HG03139 (cell line): ENCODE data around the gene RAB17.

Experiments used
- ATAC-seq: cut with Tn5 transposase; IDR thresholded peaks from one replicate; pipeline ENCODE4 v1.9.1; 2021; ENCODE audit not compliant: unreplicated experiment

RAB17 gene

GRCh38 chr2:237565974-237566373 lies 24.6 kb downstream of the RAB17 start:
- ATAC-seq: no peak

GRCh38 chr2:237564526-237565131 lies 25.9 kb downstream of the RAB17 start:
- no peak for ATAC-seq

GRCh38 chr2:237563816-237564215 lies 26.7 kb downstream of the RAB17 start:
- no peak for ATAC-seq

GRCh38 chr2:237561221-237561620 lies 29.3 kb downstream of the RAB17 start:
- ATAC-seq: no peak

- ATAC-seq: no peak
Observed at GRCh38 chr2:237558961-237559641, 31.4 kb downstream of the RAB17 start.

GRCh38 chr2:237557633-237558015 lies 32.9 kb downstream of the RAB17 start:
- ATAC-seq: no peak

GRCh38 chr2:237556773-237557632 lies 33.5 kb downstream of the RAB17 start:
- peak; percentile 78 for ATAC-seq

GRCh38 chr2:237555560-237555959 lies 35.0 kb downstream of the RAB17 start:
- ATAC-seq: no peak

- no peak for ATAC-seq
Observed at GRCh38 chr2:237553948-237554347, 36.6 kb downstream of the RAB17 start.

- ATAC-seq: no peak
Observed at GRCh38 chr2:237552908-237553307, 37.6 kb downstream of the RAB17 start.

GRCh38 chr2:237551071-237551574 lies 39.4 kb downstream of the RAB17 start:
- no peak for ATAC-seq

GRCh38 chr2:237549643-237550415 lies 40.7 kb downstream of the RAB17 start:
- no peak for ATAC-seq

- no peak for ATAC-seq
Observed at GRCh38 chr2:237549216-237549615, 41.3 kb downstream of the RAB17 start.

GRCh38 chr2:237547841-237548416 lies 42.6 kb downstream of the RAB17 start:
- no peak for ATAC-seq

GRCh38 chr2:237546876-237547395 lies 43.6 kb downstream of the RAB17 start:
- ATAC-seq: no peak

- ATAC-seq: no peak
Observed at GRCh38 chr2:237546040-237546875, 44.3 kb downstream of the RAB17 start.

- ATAC-seq: no peak
Observed at GRCh38 chr2:237542001-237542704, 48.4 kb downstream of the RAB17 start.

GRCh38 chr2:237541243-237541642 lies 49.3 kb downstream of the RAB17 start:
- no peak for ATAC-seq

GRCh38 chr2:237540823-237541222 lies 49.7 kb downstream of the RAB17 start:
- ATAC-seq: no peak
